ACC112 (cell line): ENCODE measurements around the gene ANKRD13C.
A peak's percentile ranks its signal among the peaks of the same experiment; 100 is the strongest.

ENCODE experiments used
- H2AFZ ChIP-seq: fragments of 200-600 bp; sonication (generic); one replicate; pipeline ENCODE4 v1.6.0; 2017; ENCODE audit warnings: antibody characterized with exemption, low read length; ENCODE audit not compliant: unreplicated experiment
- H3K27ac ChIP-seq: fragments of 200-600 bp; sonication (generic); 2 replicates; pipeline ENCODE4 v1.5.1; 2014; ENCODE audit warnings: low read depth, mild to moderate bottlenecking, antibody characterized with exemption, low read length, moderate library complexity
- H3K27me3 ChIP-seq: fragments of 200-600 bp; sonication (generic); 2 replicates; pipeline ENCODE4 v1.6.1; 2014; ENCODE audit warnings: mild to moderate bottlenecking, antibody characterized with exemption, low read length, moderate library complexity, mixed read lengths; ENCODE audit not compliant: insufficient read depth
- H3K36me3 ChIP-seq: fragments of 200-600 bp; sonication (generic); 2 replicates; pipeline ENCODE4 v1.6.1; 2016; ENCODE audit warnings: mild to moderate bottlenecking, antibody characterized with exemption, low read length, moderate library complexity, mixed read lengths; ENCODE audit not compliant: insufficient read depth
- H3K4me1 ChIP-seq: fragments of 200-600 bp; sonication (generic); one replicate; pipeline ENCODE4 v1.6.1; 2016; ENCODE audit warnings: low read length, mixed read lengths; ENCODE audit not compliant: insufficient read depth, unreplicated experiment, control insufficient read depth
- H3K4me3 ChIP-seq: fragments of 200-600 bp; sonication (generic); 2 replicates; pipeline ENCODE4 v1.5.1; 2014; ENCODE audit warnings: mild to moderate bottlenecking, low read depth, low read length
- H3K79me2 ChIP-seq: fragments of 200-600 bp; sonication (generic); one replicate; pipeline ENCODE4 v1.6.0; 2016; ENCODE audit warnings: low read length; ENCODE audit not compliant: control insufficient read depth, unreplicated experiment, insufficient read depth

ANKRD13C gene

DNA sequence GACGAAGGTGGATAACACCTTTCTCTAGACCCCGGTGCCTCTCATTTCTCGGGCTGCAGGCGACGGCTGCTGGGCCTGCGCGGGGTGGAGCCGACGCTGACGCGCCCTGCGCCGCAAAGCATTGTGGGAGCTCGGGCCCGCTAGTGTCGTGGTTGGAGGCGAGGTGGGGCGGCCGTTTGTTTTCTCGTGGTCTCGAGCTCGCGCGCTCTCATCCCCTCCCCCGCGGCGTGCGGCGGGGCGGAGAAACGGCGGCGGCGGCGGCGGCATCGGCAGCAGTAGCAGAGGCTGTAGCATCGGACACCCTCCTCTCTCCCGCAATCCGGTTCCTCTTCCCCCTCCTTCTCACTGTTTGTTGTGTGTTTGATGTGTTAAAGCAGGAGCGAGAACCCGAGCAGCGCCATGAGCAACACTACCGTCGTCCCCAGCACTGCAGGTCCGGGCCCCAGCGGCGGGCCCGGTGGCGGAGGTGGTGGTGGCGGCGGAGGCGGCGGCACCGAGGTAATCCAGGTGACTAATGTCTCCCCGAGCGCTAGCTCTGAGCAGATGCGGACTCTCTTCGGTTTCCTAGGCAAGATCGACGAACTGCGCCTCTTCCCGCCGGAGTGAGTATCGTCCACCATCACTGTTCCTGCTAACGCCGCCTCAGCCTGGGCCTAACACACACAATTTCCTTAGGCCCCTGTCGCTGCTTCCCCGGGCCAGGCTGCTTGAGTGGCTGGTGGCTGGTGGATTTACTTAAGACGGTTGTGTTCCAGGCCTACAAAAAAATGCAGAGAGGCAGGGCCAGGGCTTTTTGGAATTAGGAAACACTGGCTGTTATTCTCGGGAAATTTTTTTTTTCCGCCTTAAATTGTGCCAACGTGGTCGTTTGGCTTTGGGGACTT is 133.0 kb downstream of the ANKRD13C start, which contains the start of gene SRSF11:
Gene SRSF11 (plus strand): TSS at position 143 of the 884 bp plus-strand sequence. CDS start 257 bp downstream, at position 400.
- Histone ChIP-seq H3K27ac (peak within 1 kb of the TSS; percentile 94), H3K36me3 (peaks cover 29% of the 10 kb centered on the region), H3K79me2 (peaks cover 91% of the 10 kb centered on the region), H3K27me3 (no peaks in the 10 kb centered on the region), H3K4me1 (peaks cover 31% of the 10 kb centered on the region), H3K4me3 (peak within 1 kb of the TSS; percentile 89), H2AFZ (peak within 1 kb of the TSS; percentile 77)

DNA sequence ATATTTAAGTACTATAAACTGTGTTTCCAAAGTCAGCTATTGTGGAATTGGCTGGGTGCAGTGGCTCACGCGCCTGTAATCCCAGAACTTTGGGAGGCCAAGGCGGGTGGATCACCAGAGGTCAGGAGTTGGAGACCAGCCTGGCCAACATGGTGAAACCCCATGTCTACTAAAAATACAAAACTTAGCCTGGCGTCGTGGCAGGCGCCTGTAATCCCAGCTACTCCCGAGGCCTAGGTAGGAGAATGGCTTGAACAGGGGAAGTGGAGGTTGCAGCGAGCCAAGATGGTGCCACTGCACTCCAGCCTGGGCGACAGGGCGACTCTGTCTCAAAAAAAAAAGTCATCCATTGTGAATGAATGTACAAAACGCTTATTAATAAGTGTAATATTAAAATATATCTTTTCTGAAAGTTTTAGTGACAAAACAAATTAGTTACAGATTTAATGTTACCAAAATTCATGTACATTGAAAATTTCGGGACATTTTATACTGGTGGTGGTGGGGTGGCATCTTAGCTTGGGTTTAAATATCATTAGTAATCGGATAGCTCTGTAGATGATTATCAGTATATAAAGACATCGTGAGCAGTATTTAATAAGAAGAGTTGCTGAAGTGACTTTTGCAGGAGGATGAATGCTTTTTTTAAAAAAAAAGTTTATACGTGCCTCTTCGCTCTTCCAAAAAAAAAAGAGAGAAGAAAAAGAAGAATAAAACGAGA is 133.8 kb downstream of the ANKRD13C start:
- Histone ChIP-seq H3K27ac (peak overlapping the region; percentile 61), H3K27me3 (no peaks in the 10 kb centered on the region), H3K4me3 (peak overlapping the region; percentile 89), H3K4me1 (peaks cover 25% of the 10 kb centered on the region), H2AFZ (peak overlapping the region; percentile 77), H3K79me2 (peaks cover 91% of the 10 kb centered on the region), H3K36me3 (peaks cover 29% of the 10 kb centered on the region)

DNA sequence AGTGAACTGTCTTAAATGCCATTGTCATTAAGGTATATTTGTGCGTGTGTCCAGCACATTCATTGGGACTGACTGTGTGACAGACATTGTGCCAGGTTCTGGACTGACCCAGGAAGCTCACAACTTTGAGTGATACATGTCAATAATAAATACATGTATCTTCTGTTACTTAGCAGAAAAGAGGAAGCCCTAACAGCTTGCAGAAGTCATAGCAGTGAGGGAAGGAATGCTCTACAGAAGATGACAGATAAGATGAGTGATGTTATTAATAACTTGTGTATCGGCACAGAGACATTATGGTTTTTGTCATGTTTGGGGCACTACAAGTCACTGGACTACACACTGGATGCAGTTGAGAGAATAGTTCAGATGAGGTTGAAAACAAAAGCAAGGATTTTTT is 134.5 kb downstream of the ANKRD13C start:
- Histone ChIP-seq H3K27ac (no peak overlapping the region), H3K79me2 (peaks cover 91% of the 10 kb centered on the region), H2AFZ (no peak overlapping the region), H3K27me3 (no peaks in the 10 kb centered on the region), H3K36me3 (peaks cover 24% of the 10 kb centered on the region), H3K4me1 (peaks cover 19% of the 10 kb centered on the region), H3K4me3 (no peak overlapping the region)

GRCh38 chr1:70211541-70211940 is 143.0 kb downstream of the ANKRD13C start:
- Histone ChIP-seq H3K4me1 (peaks cover 34% of the 10 kb centered on the region), H3K4me3 (no peak overlapping the region), H3K27ac (no peak overlapping the region), H3K36me3 (peaks cover 5% of the 10 kb centered on the region), H2AFZ (no peak overlapping the region), H3K27me3 (no peaks in the 10 kb centered on the region), H3K79me2 (peaks cover 97% of the 10 kb centered on the region)

- Histone ChIP-seq H2AFZ (no peak overlapping the region), H3K4me3 (0 out of 2 replicates have a peak overlapping the region, but pooled peaks have one; percentile 24), H3K79me2 (peaks cover 97% of the 10 kb centered on the region), H3K36me3 (peaks cover 5% of the 10 kb centered on the region), H3K27ac (peak overlapping the region; percentile 41), H3K4me1 (peaks cover 34% of the 10 kb centered on the region), H3K27me3 (no peaks in the 10 kb centered on the region)
Measured at GRCh38 chr1:70210820-70211219, 143.7 kb downstream of the ANKRD13C start.
